HFF-Myc (cell line): ENCODE results near the gene DNAAF1.

Experiments
- DNase-seq: peaks from one replicate; pipeline ENCODE4 v3.0.0-alpha.2; 2011; ENCODE audit warnings: low read depth; ENCODE audit errors: extremely low read depth
- H3K4me3 ChIP-seq: replicated peaks from 2 replicates; pipeline ENCODE4 v1.5.1; 2011; ENCODE audit warnings: low read depth, mild to moderate bottlenecking, control low read depth, low read length
- CTCF ChIP-seq: IDR thresholded peaks from 2 replicates; pipeline ENCODE4 v1.5.1; 2012; ENCODE audit warnings: mild to moderate bottlenecking, low read depth, low read length, control low read depth; ENCODE audit errors: missing control alignments

Gene DNAAF1

GRCh38 chr16:84226026-84226425, 80.9 kb downstream of the DNAAF1 start:
- TF ChIP-seq CTCF, result no peak
- H3K4me3 ChIP-seq, result no peak overlapping the region
- DNase-seq, result no peak
